IMR-90 (cell line): ENCODE data around the gene DPYD. TPM values are rescaled to one million over a fixed set of nuclear protein-coding genes. Genes with fewer than 3 reads are reported as not detected.

Experiments used
- ATAC-seq: fragments of 200-7000 bp; cut with Tn5 transposase; 2 replicates; pipeline ENCODE4 v1.9.1; 2020; ENCODE audit warnings: low read depth, mild to moderate bottlenecking, moderate library complexity
- BruUV-seq: library from RNA; stranded (reverse); fragments of 400-500 nt; replicated peaks from 2 replicates; lab custom pipeline; 2021; lab: Mats Ljungman, UMichigan
- CTCF ChIA-PET: fragments of 300-600 bp; formaldehyde crosslinking; extraction: SDS; loops from one replicate; lab custom pipeline; 2021; ENCODE audit warnings: antibody characterized with exemption; lab: Yijun Ruan, JAX
- POLR2A ChIA-PET: fragments of 300-600 bp; sonication (Branson Sonifier 250); formaldehyde crosslinking; loops from one replicate; lab custom pipeline; 2022; ENCODE audit warnings: antibody characterized with exemption; ENCODE audit not compliant: unreplicated experiment; lab: Charles Lee
- DNase-seq: peaks from one replicate; pipeline ENCODE4 v3.0.0; 2013
- H2AFZ ChIP-seq: replicated peaks from 2 replicates; pipeline ENCODE3; 2013; ENCODE audit warnings: low read length, mild to moderate bottlenecking; ENCODE audit not compliant: poor library complexity
- H2AK5ac ChIP-seq: 2 replicates; pipeline ENCODE4 v1.6.1; 2013; ENCODE audit warnings: low read depth, low read length, inconsistent platforms
- H2AK9ac ChIP-seq: replicated peaks from 2 replicates; pipeline ENCODE3; 2013; ENCODE audit warnings: mild to moderate bottlenecking, low read depth, low read length, moderate library complexity; ENCODE audit not compliant: poor library complexity
- H2BK120ac ChIP-seq: 2 replicates; pipeline ENCODE4 v1.6.1; 2013; ENCODE audit warnings: low read depth, low read length, inconsistent platforms
- H2BK15ac ChIP-seq: 3 replicates; pipeline ENCODE4 v1.6.1; 2013; ENCODE audit warnings: low read depth, low read length, inconsistent platforms
- H2BK20ac ChIP-seq: 2 replicates; pipeline ENCODE4 v1.6.1; 2013; ENCODE audit warnings: low read depth, mild to moderate bottlenecking, inconsistent platforms, low read length, moderate library complexity
- H2BK5ac ChIP-seq: 2 replicates; pipeline ENCODE4 v1.6.1; 2013; ENCODE audit warnings: mild to moderate bottlenecking, low read depth, low read length, inconsistent platforms; ENCODE audit not compliant: poor library complexity, severe bottlenecking
- H3K14ac ChIP-seq: replicated peaks from 2 replicates; pipeline ENCODE4 v1.6.1; 2013; ENCODE audit warnings: low read depth, low read length, inconsistent platforms
- H3K18ac ChIP-seq: 2 replicates; pipeline ENCODE4 v1.6.1; 2013; ENCODE audit warnings: low read depth, low read length, control low read depth
- H3K23ac ChIP-seq: 2 replicates; pipeline ENCODE4 v1.6.1; 2013; ENCODE audit warnings: low read depth, low read length, inconsistent platforms
- H3K27ac ChIP-seq: 2 replicates; pipeline ENCODE4 v1.5.1; 2013; ENCODE audit warnings: mild to moderate bottlenecking, control low read depth, low read length; ENCODE audit not compliant: insufficient read depth
- H3K27me3 ChIP-seq: 2 replicates; pipeline ENCODE4 v1.6.1; 2013; ENCODE audit warnings: low read length; ENCODE audit not compliant: control insufficient read depth, insufficient read depth
- H3K36me3 ChIP-seq: 2 replicates; pipeline ENCODE4 v1.6.1; 2013; ENCODE audit warnings: low read length, mixed read lengths; ENCODE audit not compliant: control insufficient read depth, insufficient read depth
- H3K4ac ChIP-seq: 2 replicates; pipeline ENCODE4 v1.6.1; 2013; ENCODE audit warnings: low read depth, low read length, inconsistent platforms
- H3K4me1 ChIP-seq: 2 replicates; pipeline ENCODE4 v1.6.1; 2013; ENCODE audit warnings: low read length, mixed read lengths; ENCODE audit not compliant: control insufficient read depth, insufficient read depth
- H3K4me2 ChIP-seq: 2 replicates; pipeline ENCODE4 v1.6.1; 2013; ENCODE audit warnings: low read depth, mild to moderate bottlenecking, control low read depth, low read length, moderate library complexity
- H3K4me3 ChIP-seq: 2 replicates; pipeline ENCODE4 v1.5.1; 2013; ENCODE audit warnings: low read depth, mild to moderate bottlenecking, control low read depth, low read length, moderate library complexity; ENCODE audit not compliant: insufficient read depth
- H3K56ac ChIP-seq: 2 replicates; pipeline ENCODE4 v1.6.1; 2013; ENCODE audit warnings: low read length, inconsistent platforms; ENCODE audit not compliant: insufficient read depth; ENCODE audit errors: extremely low read depth
- H3K79me1 ChIP-seq, 2 experiments: 2 replicates each; pipeline ENCODE4 v1.6.1; 2013; ENCODE audit warnings: low read length in 2 of 2, inconsistent platforms in 1 of 2, low read depth in 1 of 2
- H3K9ac ChIP-seq: 2 replicates; pipeline ENCODE4 v1.6.1; 2013; ENCODE audit warnings: low read depth, low read length, control low read depth
- H3K9me1 ChIP-seq: 2 replicates; pipeline ENCODE4 v1.6.1; 2013; ENCODE audit warnings: low read length, inconsistent platforms; ENCODE audit not compliant: insufficient read depth
- H3K9me3 ChIP-seq: 2 replicates; pipeline ENCODE4 v1.6.1; 2013; ENCODE audit warnings: low read length; ENCODE audit not compliant: control insufficient read depth, insufficient read depth
- H4K20me1 ChIP-seq: 2 replicates; pipeline ENCODE4 v1.6.1; 2013; ENCODE audit warnings: low read length, inconsistent platforms; ENCODE audit not compliant: insufficient read depth
- H4K5ac ChIP-seq: 2 replicates; pipeline ENCODE4 v1.6.1; 2013; ENCODE audit warnings: mild to moderate bottlenecking, low read depth, low read length, control low read depth
- H4K8ac ChIP-seq, 2 experiments: 2 replicates each; pipeline ENCODE4 v1.6.1; 2013; ENCODE audit warnings: low read depth in 2 of 2, low read length in 2 of 2, control low read depth in 1 of 2, inconsistent platforms in 1 of 2
- H4K91ac ChIP-seq: 2 replicates; pipeline ENCODE4 v1.6.1; 2013; ENCODE audit warnings: low read depth, low read length, inconsistent platforms; ENCODE audit not compliant: insufficient read depth
- BHLHE40 ChIP-seq: fragments of 150-350 bp; IDR thresholded peaks from 2 replicates; pipeline ENCODE4 v1.6.1; 2016; ENCODE audit warnings: mild to moderate bottlenecking, low read depth, low read length
- CEBPB ChIP-seq: IDR thresholded peaks from 2 replicates; pipeline ENCODE4 v1.6.1; 2012; ENCODE audit warnings: low read depth, low read length, improper control_type of control experiment
- CTCF ChIP-seq: conservative IDR thresholded peaks from 2 replicates; pipeline ENCODE4 v1.5.1; 2012; ENCODE audit warnings: mild to moderate bottlenecking, low read depth, low read length, improper control_type of control experiment
- ELK1 ChIP-seq: fragments of 150-350 bp; IDR thresholded peaks from 2 replicates; pipeline ENCODE4 v1.6.1; 2016; ENCODE audit warnings: low read depth, mild to moderate bottlenecking, low read length, moderate library complexity, borderline replicate concordance
- FOS ChIP-seq: fragments of 150-350 bp; IDR thresholded peaks from 2 replicates; pipeline ENCODE4 v1.6.1; 2016; ENCODE audit warnings: low read depth, low read length
- MAFK ChIP-seq: IDR thresholded peaks from 2 replicates; pipeline ENCODE4 v1.6.1; 2012; ENCODE audit warnings: low read depth, low read length, improper control_type of control experiment
- MAZ ChIP-seq: IDR thresholded peaks from 2 replicates; pipeline ENCODE4 v1.6.1; 2012; ENCODE audit warnings: low read depth, mild to moderate bottlenecking, low read length, improper control_type of control experiment, moderate library complexity, borderline replicate concordance
- MXI1 ChIP-seq: IDR thresholded peaks from 2 replicates; pipeline ENCODE4 v1.6.1; 2012; ENCODE audit warnings: low read depth, mild to moderate bottlenecking, low read length, moderate library complexity, borderline replicate concordance
- NFE2L2 ChIP-seq: fragments of 150-350 bp; IDR thresholded peaks from 2 replicates; pipeline ENCODE4 v1.6.1; 2016; ENCODE audit warnings: low read depth, mild to moderate bottlenecking, low read length
- RAD21 ChIP-seq: IDR thresholded peaks from 2 replicates; pipeline ENCODE4 v1.6.1; 2012; ENCODE audit warnings: low read length, improper control_type of control experiment
- RCOR1 ChIP-seq: IDR thresholded peaks from 2 replicates; pipeline ENCODE4 v1.6.1; 2012; ENCODE audit warnings: mild to moderate bottlenecking, low read length, improper control_type of control experiment; ENCODE audit not compliant: insufficient replicate concordance
- SMC3 ChIP-seq: fragments of 150-350 bp; IDR thresholded peaks from 2 replicates; pipeline ENCODE4 v1.6.1; 2016; ENCODE audit warnings: low read depth, mild to moderate bottlenecking, antibody characterized with exemption, low read length, moderate library complexity
- USF2 ChIP-seq: fragments of 150-350 bp; IDR thresholded peaks from 2 replicates; pipeline ENCODE4 v1.6.1; 2017; ENCODE audit warnings: mild to moderate bottlenecking, antibody characterized with exemption, low read length, low read depth
- WGBS, 2 experiments: methylation state at CpG; one replicate each; pipeline versions ENCODE4 v1.1.5 to v1.1.7; 2013; ENCODE audit warnings: missing lambda C conversion rate in 2 of 2; ENCODE audit not compliant: insufficient read length in 1 of 2; ENCODE audit errors: extremely low coverage in 2 of 2; 5-methylcytosine and 5-hydroxymethylcytosine counted together
- dilution Hi-C: fragments of 300-500 bp; cut with HindIII; formaldehyde crosslinking; loops from one replicate; pipeline ENCODE4 v1.14.3; 2018; ENCODE audit warnings: low sequenced_read_pairs; ENCODE audit not compliant: unreplicated experiment
- in situ Hi-C: fragments of 300-500 bp; cut with MboI; formaldehyde crosslinking; loops from 3 replicates; pipeline ENCODE4 v1.14.3; 2019; ENCODE audit warnings: low sequenced_read_pairs, inconsistent platforms, mixed read lengths
- intact Hi-C: fragments of 100-400 bp; cut with micrococcal nuclease; formaldehyde crosslinking; loops from 2 replicates; pipeline ENCODE4 v1.10.0; 2022
- polyA plus RNA-seq, 3 experiments: library from polyadenylated mRNA; depleted of rRNA; stranded (reverse); fragments of >200 nt; gene quantifications; 2 replicates each; pipeline ENCODE4 v1.2.3, GENCODE V29; 2012; ENCODE audit warnings: low replicate concordance in 1 of 3
- total RNA-seq: library from RNA; depleted of rRNA; stranded (reverse); fragments of >200 nt; gene quantifications from 2 replicates; pipeline ENCODE4 v1.2.3, GENCODE V29; 2012

Gene DPYD
- total and polyA plus RNA-seq, 2 of the 4 experiments (the other 2 are of a cell fraction), result 9.3 to 47.3 TPM

GRCh38 chr1:97467445-97467844, 453.4 kb downstream of the DPYD start:
- ChIA-PET POLR2A (no interaction called here), CTCF (no interaction called here)
- TF ChIP-seq MXI1, result no peak
- TF ChIP-seq MAFK, result no peak
- no peak for TF ChIP-seq FOS
- no peak for TF ChIP-seq NFE2L2
- no peak for TF ChIP-seq ELK1
- TF ChIP-seq MAZ, result no peak
- no peak for TF ChIP-seq USF2
- no peak for TF ChIP-seq RCOR1
- no peak for TF ChIP-seq CEBPB
- no peak for TF ChIP-seq SMC3
- TF ChIP-seq BHLHE40, result no peak
- no peak for TF ChIP-seq CTCF
- TF ChIP-seq RAD21, result no peak
- intact Hi-C loops, result no loop called here
- Histone ChIP-seq H3K9me3 (peaks cover 4% of the 10 kb centered on the region; the same call in 1 of the 2 replicates), H3K14ac (no peak overlapping the region), H3K9ac (no peak overlapping the region), H3K23ac (no peak overlapping the region), H3K27ac (no peak overlapping the region), H3K79me1 (no peaks in the 10 kb centered on the region), H2AK9ac (no peak overlapping the region), H3K36me3 (no peaks in the 10 kb centered on the region), H2BK15ac (no peak overlapping the region), H2BK120ac (no peak overlapping the region), H4K5ac (no peak overlapping the region), H3K4me1 (no peaks in the 10 kb centered on the region), H3K4ac (no peak overlapping the region), H3K9me1 (no peaks in the 10 kb centered on the region), H3K4me3 (no peak overlapping the region), H4K91ac (no peak overlapping the region), H3K27me3 (no peaks in the 10 kb centered on the region), H3K4me2 (no peak overlapping the region), H2BK20ac (no peak overlapping the region), H4K8ac (no peak overlapping the region), H4K20me1 (no peaks in the 10 kb centered on the region), H2AK5ac (no peak overlapping the region), H2AFZ (no peak overlapping the region), H3K56ac (no peak overlapping the region), H3K18ac (no peak overlapping the region), H2BK5ac (no peak overlapping the region)
- no CpG with 5 or more reads among the region's 2 CpGs for WGBS, 2 experiments
- no peak for DNase-seq
- BruUV-seq, result no TSS peak
- in situ Hi-C loops, result no loop called here
- no peak for ATAC-seq
- dilution Hi-C loops, result no loop called here
